Nephron (organoid): Measurements from ENCODE around the gene PTGER3.

Experiments used
- H3K27ac Mint-ChIP-seq, 3 experiments: 2 replicates each; pipeline ENCODE4 v1.8.0; 2020; ENCODE audit warnings: mixed read lengths in 3 of 3, mild to moderate bottlenecking in 2 of 3, moderate library complexity in 1 of 3
- H3K27me3 Mint-ChIP-seq: 2 replicates; pipeline ENCODE4 v1.8.0; 2021; ENCODE audit warnings: low read depth, mild to moderate bottlenecking, moderate library complexity, mixed read lengths
- H3K36me3 Mint-ChIP-seq: 2 replicates; pipeline ENCODE4 v1.8.0; 2020; ENCODE audit warnings: low read depth, mixed read lengths
- H3K4me1 Mint-ChIP-seq: 2 replicates; pipeline ENCODE4 v1.8.0; 2020; ENCODE audit warnings: mixed read lengths
- H3K4me3 Mint-ChIP-seq, 3 experiments: 2 replicates each; pipeline ENCODE4 v1.8.0; 2020; ENCODE audit warnings: mild to moderate bottlenecking in 3 of 3, mixed read lengths in 3 of 3, moderate library complexity in 2 of 3
- H3K9me3 Mint-ChIP-seq: 2 replicates; pipeline ENCODE4 v1.8.0; 2020; ENCODE audit warnings: mixed read lengths
- TF ChIP-seq, protein P1 (sequence below), 3 experiments: fragments of 200-600 bp; sonication (generic); IDR thresholded peaks; one replicate each; pipeline ENCODE4 v1.5.0; 2021; ENCODE audit warnings: antibody characterized with exemption in 3 of 3; ENCODE audit not compliant: unreplicated experiment in 3 of 3

Gene PTGER3

DNA sequence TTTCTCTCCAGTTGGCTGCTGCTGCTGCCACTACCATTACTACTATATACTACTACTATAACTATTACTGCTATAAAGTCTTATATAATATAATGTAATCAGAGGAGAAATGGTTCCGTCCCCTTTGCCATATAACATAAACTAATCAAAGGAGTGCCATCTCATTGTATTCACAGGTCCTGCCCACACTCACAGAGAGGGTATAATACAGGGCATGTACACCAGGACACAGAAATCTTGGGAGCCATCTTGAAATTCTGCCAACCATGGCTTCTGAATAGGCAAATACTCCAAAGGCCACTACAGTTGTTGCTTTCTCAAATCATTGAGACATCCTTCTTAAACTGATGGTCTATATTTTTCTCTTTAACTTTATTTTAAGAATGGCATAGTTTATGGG, 40.1 kb upstream of the PTGER3 start:
- Mint-ChIP-seq H3K9me3 (no peaks in the 10 kb centered on the region), H3K27ac (no peak overlapping the region), H3K4me3 (no peak overlapping the region), H3K4me1 (no peaks in the 10 kb centered on the region), H3K27me3 (no peaks in the 10 kb centered on the region), H3K36me3 (no peaks in the 10 kb centered on the region)
- TF ChIP-seq, protein P1, sequence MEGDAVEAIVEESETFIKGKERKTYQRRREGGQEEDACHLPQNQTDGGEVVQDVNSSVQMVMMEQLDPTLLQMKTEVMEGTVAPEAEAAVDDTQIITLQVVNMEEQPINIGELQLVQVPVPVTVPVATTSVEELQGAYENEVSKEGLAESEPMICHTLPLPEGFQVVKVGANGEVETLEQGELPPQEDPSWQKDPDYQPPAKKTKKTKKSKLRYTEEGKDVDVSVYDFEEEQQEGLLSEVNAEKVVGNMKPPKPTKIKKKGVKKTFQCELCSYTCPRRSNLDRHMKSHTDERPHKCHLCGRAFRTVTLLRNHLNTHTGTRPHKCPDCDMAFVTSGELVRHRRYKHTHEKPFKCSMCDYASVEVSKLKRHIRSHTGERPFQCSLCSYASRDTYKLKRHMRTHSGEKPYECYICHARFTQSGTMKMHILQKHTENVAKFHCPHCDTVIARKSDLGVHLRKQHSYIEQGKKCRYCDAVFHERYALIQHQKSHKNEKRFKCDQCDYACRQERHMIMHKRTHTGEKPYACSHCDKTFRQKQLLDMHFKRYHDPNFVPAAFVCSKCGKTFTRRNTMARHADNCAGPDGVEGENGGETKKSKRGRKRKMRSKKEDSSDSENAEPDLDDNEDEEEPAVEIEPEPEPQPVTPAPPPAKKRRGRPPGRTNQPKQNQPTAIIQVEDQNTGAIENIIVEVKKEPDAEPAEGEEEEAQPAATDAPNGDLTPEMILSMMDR (IDR thresholded peaks at IDR 0.05; ENCODE audit: unreplicated experiment in 3 of 3), result no peak

DNA sequence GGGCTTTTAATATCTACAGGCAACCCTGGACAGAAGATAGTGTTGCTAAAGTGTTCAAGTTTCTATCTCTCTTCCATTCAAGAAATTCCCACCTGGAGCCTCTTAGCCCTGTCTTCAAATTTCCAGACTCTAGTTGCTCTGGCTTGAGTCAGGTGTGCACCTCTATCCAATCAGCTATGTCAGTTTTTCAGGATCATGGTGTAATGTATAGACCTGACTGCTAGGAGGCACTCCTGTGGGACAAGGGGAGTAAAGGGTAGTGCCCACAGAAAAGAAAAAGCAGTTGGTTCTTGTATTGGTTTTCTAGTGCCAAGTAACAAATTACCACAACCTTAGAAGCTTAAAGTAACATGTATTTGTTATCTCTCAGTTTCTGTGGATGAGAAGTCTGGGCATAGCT, 39.4 kb upstream of the PTGER3 start:
- Mint-ChIP-seq H3K4me3 (no peak overlapping the region), H3K9me3 (no peaks in the 10 kb centered on the region), H3K27ac (no peak overlapping the region), H3K27me3 (no peaks in the 10 kb centered on the region), H3K4me1 (peaks cover 1% of the 10 kb centered on the region), H3K36me3 (no peaks in the 10 kb centered on the region)
- TF ChIP-seq, protein P1 (IDR thresholded peaks at IDR 0.05; ENCODE audit: unreplicated experiment in 3 of 3), result no peak

DNA sequence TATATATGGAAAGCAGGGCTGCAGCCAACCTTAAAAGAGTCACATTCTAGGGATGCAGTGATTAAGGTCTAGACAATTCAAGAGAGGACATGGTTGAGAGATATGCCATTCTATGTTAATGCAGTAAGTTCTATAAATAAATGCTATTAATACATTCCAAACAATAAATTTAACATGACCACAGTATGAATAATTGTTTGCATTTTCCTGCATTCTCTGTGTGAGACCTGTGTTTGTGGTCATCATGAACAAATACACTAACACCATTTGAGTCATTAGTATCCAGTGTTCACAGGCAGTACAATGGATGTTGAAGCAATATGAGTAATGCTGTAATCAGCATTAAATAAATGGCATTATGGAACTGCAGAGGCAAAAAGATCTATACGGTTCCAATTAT, 38.7 kb upstream of the PTGER3 start:
- no peaks in the 10 kb centered on the region for H3K36me3 Mint-ChIP-seq
- H3K9me3 Mint-ChIP-seq, result no peaks in the 10 kb centered on the region
- H3K27me3 Mint-ChIP-seq, result no peaks in the 10 kb centered on the region
- no peak overlapping the region for H3K27ac Mint-ChIP-seq
- H3K4me3 Mint-ChIP-seq, result no peak overlapping the region
- peaks cover 7% of the 10 kb centered on the region for H3K4me1 Mint-ChIP-seq
- TF ChIP-seq, protein P1 (IDR thresholded peaks at IDR 0.05; ENCODE audit: unreplicated experiment in 3 of 3), result no peak

DNA sequence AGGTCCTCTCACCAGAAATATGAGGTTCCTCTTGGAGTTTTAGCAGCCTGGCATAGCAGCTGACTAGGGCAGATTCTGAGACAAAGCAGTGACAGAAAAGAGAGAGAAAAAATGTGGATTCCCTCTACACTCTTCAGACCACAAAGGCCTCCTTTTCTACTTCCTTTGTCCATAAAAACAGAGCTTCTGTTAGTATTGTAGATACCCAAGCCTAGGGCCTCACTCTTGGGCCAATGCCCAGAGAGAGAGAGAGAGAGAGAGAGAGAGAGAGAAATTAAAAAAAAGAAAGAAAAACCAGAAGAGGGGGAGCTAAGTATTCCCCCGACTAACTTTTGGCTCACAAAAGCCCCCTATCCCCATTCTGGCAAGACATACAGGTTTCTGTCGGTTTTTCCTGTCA, 35.7 kb upstream of the PTGER3 start:
- TF ChIP-seq, protein P1 (IDR thresholded peaks at IDR 0.05; ENCODE audit: unreplicated experiment in 3 of 3), result no peak
- peak overlapping the region in 2 of 3 experiments; percentile 45 to 61 for H3K4me3 Mint-ChIP-seq
- H3K4me1 Mint-ChIP-seq, result peaks cover 24% of the 10 kb centered on the region
- peaks cover 4% of the 10 kb centered on the region for H3K36me3 Mint-ChIP-seq
- H3K27ac Mint-ChIP-seq, result peak overlapping the region in 2 of 3 experiments; percentile 53 to 85
- no peaks in the 10 kb centered on the region for H3K9me3 Mint-ChIP-seq
- H3K27me3 Mint-ChIP-seq, result no peaks in the 10 kb centered on the region

DNA sequence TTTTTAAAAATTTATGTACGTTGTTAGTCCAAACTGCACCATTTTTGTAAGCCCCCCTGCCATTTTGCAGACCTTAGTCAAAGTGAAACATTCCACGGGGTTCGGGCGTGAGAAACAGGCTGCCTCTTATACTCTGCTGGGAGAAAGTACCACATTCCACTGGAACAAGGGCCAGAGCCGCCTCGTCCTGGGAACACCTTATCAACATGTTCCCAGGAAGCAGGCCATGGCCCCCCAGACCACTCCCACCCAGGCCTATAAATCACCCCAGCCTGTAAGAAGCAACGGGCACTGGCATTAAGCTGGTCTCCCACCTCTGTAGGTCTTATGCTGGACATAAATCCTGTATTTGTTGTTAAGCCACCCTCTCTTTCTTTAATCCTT, 34.1 kb upstream of the PTGER3 start:
- H3K27me3 Mint-ChIP-seq, result no peaks in the 10 kb centered on the region
- peaks cover 9% of the 10 kb centered on the region for H3K36me3 Mint-ChIP-seq
- H3K9me3 Mint-ChIP-seq, result no peaks in the 10 kb centered on the region
- H3K4me1 Mint-ChIP-seq, result peaks cover 28% of the 10 kb centered on the region
- peak overlapping the region; percentile 100 for H3K27ac Mint-ChIP-seq
- TF ChIP-seq, protein P1 (IDR thresholded peaks at IDR 0.05; ENCODE audit: unreplicated experiment in 3 of 3), result no peak
- H3K4me3 Mint-ChIP-seq, result peak overlapping the region; percentile 95 to 100 (median 98)
